ENCODE data around the gene KDELR1.

DNA sequence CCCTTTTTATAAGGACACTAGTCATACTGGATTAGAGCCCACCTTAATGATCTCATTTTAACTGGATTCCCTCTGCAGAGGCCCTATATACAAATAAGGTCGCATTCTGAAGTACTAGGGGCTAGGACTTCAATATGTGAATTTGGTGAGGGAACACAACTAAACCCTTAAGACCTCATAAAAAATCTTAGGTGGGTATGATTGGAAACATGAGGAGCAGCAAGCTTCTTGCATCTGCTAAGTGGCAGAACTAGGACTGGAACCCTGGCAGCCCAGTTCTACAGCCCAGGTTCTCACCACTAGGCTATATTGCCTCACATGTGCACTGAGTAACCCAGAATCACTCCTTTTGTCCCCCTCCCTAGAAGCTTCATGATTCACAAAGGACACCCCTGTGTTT is 37.3 kb upstream of the KDELR1 start:
- TF ChIP-seq, protein P1, sequence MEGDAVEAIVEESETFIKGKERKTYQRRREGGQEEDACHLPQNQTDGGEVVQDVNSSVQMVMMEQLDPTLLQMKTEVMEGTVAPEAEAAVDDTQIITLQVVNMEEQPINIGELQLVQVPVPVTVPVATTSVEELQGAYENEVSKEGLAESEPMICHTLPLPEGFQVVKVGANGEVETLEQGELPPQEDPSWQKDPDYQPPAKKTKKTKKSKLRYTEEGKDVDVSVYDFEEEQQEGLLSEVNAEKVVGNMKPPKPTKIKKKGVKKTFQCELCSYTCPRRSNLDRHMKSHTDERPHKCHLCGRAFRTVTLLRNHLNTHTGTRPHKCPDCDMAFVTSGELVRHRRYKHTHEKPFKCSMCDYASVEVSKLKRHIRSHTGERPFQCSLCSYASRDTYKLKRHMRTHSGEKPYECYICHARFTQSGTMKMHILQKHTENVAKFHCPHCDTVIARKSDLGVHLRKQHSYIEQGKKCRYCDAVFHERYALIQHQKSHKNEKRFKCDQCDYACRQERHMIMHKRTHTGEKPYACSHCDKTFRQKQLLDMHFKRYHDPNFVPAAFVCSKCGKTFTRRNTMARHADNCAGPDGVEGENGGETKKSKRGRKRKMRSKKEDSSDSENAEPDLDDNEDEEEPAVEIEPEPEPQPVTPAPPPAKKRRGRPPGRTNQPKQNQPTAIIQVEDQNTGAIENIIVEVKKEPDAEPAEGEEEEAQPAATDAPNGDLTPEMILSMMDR (IDR thresholded peaks at IDR 0.05) = no peak
- TF ChIP-seq POLR2A (IDR thresholded peaks at IDR 0.05) = no peak
